ENCODE results near the gene CADPS.

DNA sequence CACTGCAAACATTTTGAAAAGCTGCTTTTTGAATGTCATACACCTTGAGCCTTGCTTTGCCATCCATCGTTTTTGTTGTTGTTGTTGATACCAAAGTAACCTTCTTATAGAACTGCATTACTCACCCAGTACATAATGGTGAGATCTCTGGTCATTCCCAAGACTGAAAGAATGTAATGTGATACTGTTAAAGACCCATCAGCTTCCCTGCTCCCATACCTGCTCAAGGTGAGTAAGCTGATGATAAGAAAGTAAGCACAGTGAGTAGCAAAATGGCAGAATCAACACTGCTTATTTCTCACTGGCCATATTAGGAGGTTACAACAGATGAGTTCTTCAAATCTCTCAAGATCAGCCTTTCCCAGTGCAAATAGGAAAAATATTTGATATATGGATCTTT, 89.8 kb downstream of the CADPS start:
- TF ChIP-seq TCF4 (CRISPR knock-in tag; IDR thresholded peaks at IDR 0.05; ENCODE audit: borderline replicate concordance), result no peak
- TF ChIP-seq, protein P1, sequence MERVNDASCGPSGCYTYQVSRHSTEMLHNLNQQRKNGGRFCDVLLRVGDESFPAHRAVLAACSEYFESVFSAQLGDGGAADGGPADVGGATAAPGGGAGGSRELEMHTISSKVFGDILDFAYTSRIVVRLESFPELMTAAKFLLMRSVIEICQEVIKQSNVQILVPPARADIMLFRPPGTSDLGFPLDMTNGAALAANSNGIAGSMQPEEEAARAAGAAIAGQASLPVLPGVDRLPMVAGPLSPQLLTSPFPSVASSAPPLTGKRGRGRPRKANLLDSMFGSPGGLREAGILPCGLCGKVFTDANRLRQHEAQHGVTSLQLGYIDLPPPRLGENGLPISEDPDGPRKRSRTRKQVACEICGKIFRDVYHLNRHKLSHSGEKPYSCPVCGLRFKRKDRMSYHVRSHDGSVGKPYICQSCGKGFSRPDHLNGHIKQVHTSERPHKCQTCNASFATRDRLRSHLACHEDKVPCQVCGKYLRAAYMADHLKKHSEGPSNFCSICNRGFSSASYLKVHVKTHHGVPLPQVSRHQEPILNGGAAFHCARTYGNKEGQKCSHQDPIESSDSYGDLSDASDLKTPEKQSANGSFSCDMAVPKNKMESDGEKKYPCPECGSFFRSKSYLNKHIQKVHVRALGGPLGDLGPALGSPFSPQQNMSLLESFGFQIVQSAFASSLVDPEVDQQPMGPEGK (CRISPR knock-in tag; IDR thresholded peaks at IDR 0.05; ENCODE audit: borderline replicate concordance), result no peak
- TF ChIP-seq ARNTL (CRISPR knock-in tag; IDR thresholded peaks at IDR 0.05; ENCODE audit: borderline replicate concordance, low read depth), result no peak
- TF ChIP-seq, protein P2, sequence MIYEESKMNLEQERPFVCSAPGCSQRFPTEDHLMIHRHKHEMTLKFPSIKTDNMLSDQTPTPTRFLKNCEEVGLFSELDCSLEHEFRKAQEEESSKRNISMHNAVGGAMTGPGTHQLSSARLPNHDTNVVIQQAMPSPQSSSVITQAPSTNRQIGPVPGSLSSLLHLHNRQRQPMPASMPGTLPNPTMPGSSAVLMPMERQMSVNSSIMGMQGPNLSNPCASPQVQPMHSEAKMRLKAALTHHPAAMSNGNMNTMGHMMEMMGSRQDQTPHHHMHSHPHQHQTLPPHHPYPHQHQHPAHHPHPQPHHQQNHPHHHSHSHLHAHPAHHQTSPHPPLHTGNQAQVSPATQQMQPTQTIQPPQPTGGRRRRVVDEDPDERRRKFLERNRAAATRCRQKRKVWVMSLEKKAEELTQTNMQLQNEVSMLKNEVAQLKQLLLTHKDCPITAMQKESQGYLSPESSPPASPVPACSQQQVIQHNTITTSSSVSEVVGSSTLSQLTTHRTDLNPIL (CRISPR knock-in tag; IDR thresholded peaks at IDR 0.05; ENCODE audit: low read depth), result no peak
- TF ChIP-seq ZFP3 (CRISPR knock-in tag; IDR thresholded peaks at IDR 0.05), result no peak
- TF ChIP-seq ZNF70 (CRISPR knock-in tag; IDR thresholded peaks at IDR 0.05), result no peak
- no peak for TF ChIP-seq RARB (CRISPR knock-in tag; IDR thresholded peaks at IDR 0.05)
- TF ChIP-seq ZFP30 (CRISPR knock-in tag; IDR thresholded peaks at IDR 0.05), result no peak
- TF ChIP-seq PPARA (CRISPR knock-in tag; IDR thresholded peaks at IDR 0.05; ENCODE audit: borderline replicate concordance), result no peak
- no peak for TF ChIP-seq ISL1 (CRISPR knock-in tag; IDR thresholded peaks at IDR 0.05)
- no peak for TF ChIP-seq ZC3H10 (CRISPR knock-in tag; IDR thresholded peaks at IDR 0.05)
- TF ChIP-seq OSR1 (CRISPR knock-in tag; IDR thresholded peaks at IDR 0.05), result no peak
- no peak for TF ChIP-seq ESRRG (CRISPR knock-in tag; IDR thresholded peaks at IDR 0.05)
- no peak for TF ChIP-seq SNAI2 (CRISPR knock-in tag; IDR thresholded peaks at IDR 0.05)
